NCI-H187 treated with DMSO at 0.1 percent for 48 hours (cell line): ENCODE measurements around the gene NMD3.

Source experiments
- DNase-seq: peaks from one replicate; lab custom pipeline; 2025; lab: John Stamatoyannopoulos, UW

The NMD3 gene

GRCh38 chr3:161230621-161231171 is 9.6 kb downstream of the NMD3 start:
- DNase-seq: no peak

- no peak for DNase-seq
Observed at GRCh38 chr3:161231861-161232260, 10.8 kb downstream of the NMD3 start.

- no peak for DNase-seq
Observed at GRCh38 chr3:161233557-161233956, 12.4 kb downstream of the NMD3 start.

GRCh38 chr3:161236240-161236639 is 15.1 kb downstream of the NMD3 start:
- no peak for DNase-seq

- DNase-seq: no peak
Observed at GRCh38 chr3:161239700-161240099, 18.6 kb downstream of the NMD3 start.

- DNase-seq: no peak
Observed at GRCh38 chr3:161244538-161244937, 23.4 kb downstream of the NMD3 start.

- DNase-seq: no peak
Observed at GRCh38 chr3:161247049-161247448, 25.9 kb downstream of the NMD3 start.

- DNase-seq: no peak
Observed at GRCh38 chr3:161250116-161250515, 29.0 kb downstream of the NMD3 start.

- DNase-seq: no peak
Observed at GRCh38 chr3:161251716-161252115, 30.6 kb downstream of the NMD3 start.

- no peak for DNase-seq
Observed at GRCh38 chr3:161252143-161252542, 31.0 kb downstream of the NMD3 start.

GRCh38 chr3:161253711-161254110 is 32.6 kb downstream of the NMD3 start:
- DNase-seq: no peak

- no peak for DNase-seq
Observed at GRCh38 chr3:161254861-161255260, 33.8 kb downstream of the NMD3 start.

GRCh38 chr3:161263057-161263456 is 41.9 kb downstream of the NMD3 start:
- no peak for DNase-seq

GRCh38 chr3:161264852-161265251 is 43.7 kb downstream of the NMD3 start:
- no peak for DNase-seq

GRCh38 chr3:161265916-161266571 is 44.9 kb downstream of the NMD3 start:
- DNase-seq: no peak

GRCh38 chr3:161266731-161267150 is 45.6 kb downstream of the NMD3 start:
- DNase-seq: no peak

GRCh38 chr3:161267646-161268045 is 46.5 kb downstream of the NMD3 start:
- no peak for DNase-seq

GRCh38 chr3:161268601-161269000 is 47.5 kb downstream of the NMD3 start:
- no peak for DNase-seq

- DNase-seq: no peak
Observed at GRCh38 chr3:161270991-161271390, 49.9 kb downstream of the NMD3 start.

GRCh38 chr3:161271646-161272045 is 50.5 kb downstream of the NMD3 start:
- DNase-seq: no peak

- DNase-seq: no peak
Observed at GRCh38 chr3:161272524-161272923, 51.4 kb downstream of the NMD3 start.

- DNase-seq: no peak
Observed at GRCh38 chr3:161273589-161274218, 52.6 kb downstream of the NMD3 start.

- no peak for DNase-seq
Observed at GRCh38 chr3:161274691-161275298, 53.7 kb downstream of the NMD3 start.
